ENCODE data around the gene CABP4. TPM values are rescaled to one million over a fixed set of nuclear protein-coding genes. Genes with fewer than 3 reads are reported as not detected.

The CABP4 gene
- polyA plus RNA-seq, 3 donors = 0.44 to 1.0 (median 0.64) TPM

DNA sequence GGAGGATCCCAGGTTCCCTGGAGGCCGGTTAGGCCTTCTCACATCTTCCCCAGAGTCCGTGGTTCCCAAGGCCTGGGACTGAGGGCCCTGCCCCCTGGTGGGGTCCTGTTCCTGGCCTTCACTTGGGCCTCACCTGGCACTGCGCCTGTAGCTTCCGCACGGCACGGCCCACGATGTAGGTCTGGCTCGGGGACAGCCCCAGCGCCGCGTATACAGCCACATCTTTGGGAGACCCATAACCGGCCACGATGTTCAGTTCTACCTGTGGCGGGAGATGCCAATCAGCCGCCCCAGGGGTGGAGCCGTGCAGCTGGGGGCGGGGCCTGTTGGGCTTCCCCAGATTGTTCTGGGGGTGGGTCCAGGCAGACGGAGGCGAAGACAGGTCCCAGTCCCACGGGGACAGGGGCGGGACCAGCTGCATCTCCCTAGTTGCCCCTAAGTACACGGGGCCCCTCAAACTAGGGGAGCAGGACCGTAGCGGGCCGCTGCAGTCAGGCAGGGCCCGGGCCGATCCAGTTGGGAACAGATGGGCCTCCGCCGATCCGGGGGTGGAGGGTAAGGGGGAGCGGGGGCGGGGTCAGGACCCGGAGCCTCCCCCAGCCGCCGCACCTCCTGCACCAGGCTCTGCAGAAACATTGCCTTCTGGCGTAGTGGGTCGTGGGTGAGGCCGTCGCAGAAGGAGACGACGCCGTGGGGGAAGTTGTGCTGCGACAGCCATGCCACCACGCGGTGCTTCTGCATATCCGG is 37.8 kb downstream of the CABP4 start:
- DNase-seq (ENCODE audit: low read depth in 3 of 3, low spot score in 2 of 3) = no peak

DNA sequence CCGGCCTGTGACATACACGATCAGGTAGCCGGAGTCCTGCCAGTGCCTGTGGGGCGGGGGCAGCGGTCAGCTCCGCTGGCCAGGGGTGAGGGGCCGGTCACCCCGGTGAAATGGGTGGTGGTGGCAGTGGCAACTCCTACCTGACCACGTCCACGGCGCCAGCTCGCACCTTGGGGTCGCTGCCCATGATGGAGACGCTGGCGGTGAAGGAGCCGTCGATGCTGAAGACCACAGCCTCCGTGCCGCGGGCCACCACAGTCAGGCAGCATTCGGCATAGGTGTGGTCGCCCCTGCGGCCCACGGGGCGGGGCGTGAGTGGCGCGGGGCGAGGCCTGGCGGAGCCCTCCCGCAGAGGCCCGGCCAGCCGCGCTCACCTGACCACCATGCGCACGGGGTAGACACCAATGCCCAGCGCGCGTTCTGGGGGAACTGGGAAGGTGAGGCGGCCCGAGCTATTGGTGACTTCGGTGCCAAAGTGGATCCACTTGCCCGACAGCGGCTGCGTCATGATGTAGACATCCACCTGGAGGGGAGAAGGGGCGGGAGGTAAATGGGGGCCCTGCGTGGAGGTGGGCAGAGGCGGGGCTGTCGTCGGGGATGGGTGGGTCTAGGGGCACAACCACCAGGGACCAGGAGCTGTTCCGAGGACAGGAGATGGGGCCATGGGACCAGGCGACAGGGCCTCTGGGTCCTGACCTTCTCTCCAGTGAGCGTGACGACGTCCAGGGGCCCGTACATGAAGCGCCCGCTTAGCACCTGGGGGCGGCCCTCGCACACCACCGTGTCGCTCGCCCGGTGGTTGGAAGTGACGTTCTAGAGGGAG is 38.6 kb downstream of the CABP4 start:
- no peak for DNase-seq (ENCODE audit: low read depth in 3 of 3, low spot score in 2 of 3)

DNA sequence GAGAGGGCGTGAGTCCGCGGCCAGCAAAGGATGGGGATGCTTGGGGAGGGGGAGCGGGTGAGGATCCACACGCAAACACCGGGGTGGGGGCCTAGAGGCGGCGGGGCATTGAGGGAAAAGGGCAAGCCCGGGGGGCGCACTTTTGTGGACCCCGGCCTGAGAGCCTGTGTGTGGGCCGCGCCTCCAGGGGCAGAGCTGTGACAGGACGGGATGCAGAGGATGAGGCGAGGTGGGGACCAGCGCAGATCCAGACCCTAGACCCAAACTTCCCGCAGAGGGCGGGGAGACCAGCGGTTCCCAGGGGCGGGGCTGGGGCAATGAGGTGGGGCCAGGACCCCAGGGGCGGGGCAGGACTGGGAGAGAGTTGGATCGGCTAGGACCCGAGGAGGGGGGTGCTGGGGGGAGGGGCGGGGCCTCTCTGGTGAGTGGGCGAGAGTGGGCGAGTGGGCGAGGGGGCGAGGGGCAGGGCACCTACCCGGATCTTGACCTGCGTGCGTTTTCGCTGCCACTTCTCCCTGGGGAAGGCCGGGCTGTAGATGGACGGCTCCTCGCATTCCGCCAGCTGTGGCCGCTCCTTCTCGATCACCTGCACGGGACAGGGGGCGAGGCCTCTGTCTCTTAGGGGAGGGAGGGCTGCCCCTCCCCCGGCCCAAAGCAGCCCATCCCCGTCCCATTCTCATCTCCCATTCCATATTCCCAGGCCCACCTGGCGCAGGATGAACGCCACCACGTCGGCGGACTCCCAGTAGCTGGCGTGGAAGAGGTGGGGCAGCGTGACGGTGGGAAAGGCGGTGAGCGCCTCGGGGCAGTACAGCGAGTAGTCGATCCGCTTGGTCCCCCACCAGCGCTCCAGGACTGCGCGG is 39.4 kb downstream of the CABP4 start:
- DNase-seq (ENCODE audit: low read depth in 3 of 3, low spot score in 2 of 3) = no peak

DNA sequence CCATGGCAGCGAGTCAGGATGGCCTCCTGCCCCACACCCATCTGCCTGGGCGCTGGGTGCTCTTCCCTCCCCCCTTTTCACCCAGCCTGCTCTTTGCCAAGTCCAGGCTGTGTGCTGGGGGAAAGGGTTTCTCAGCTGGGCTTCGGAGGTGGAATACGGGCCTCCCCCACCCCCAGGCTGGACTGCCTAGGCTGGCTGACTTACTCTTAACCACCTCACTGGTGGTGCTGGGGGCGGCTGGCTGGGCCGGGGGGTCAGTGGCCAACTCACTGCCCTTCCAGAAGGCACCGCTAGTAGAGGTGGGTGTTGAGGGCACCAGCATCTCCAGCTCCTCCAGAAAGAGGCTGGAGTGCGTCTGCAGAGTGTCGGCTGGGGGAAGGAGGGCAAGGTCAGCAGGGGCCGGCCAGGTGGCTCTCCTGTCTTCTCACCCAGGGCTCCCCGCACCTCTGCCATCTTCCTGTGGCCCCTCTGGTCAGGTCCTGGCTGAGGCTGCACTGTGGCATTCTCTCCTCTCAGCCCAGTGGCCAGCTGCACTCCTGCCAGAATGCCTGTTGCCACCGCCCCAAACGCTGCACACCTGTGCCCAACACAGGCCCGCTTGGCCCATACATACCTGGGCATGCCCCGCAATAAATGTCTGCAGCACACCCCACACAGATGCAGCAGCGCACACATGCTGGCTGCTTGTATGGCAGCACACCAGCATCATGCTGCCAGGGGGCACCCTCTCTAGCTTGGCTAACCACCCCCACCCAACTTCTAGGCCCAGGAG is 40.3 kb downstream of the CABP4 start:
- DNase-seq (ENCODE audit: low read depth in 3 of 3, low spot score in 2 of 3) = no peak

DNA sequence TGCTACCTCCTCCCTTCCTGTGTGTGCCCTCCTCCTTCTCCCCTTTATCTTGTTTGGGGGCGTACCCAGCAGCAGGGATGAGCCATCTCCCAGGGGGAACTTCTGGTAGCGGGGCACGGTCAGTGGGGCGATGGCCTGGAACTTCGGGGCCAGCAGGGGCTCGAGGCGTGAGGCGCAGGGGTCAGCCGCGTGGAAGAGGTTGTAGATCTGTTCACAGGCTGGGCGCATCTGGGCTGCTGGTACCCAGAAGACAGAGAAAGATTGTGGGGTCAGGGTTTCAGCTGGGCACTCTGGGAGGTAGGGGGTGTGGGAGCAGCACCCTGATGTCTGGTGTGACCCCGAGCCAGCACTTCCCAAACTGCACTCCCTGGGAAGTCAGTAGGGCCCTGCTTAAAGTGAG is 41.0 kb downstream of the CABP4 start:
- DNase-seq (ENCODE audit: low read depth in 3 of 3, low spot score in 2 of 3) = no peak

DNA sequence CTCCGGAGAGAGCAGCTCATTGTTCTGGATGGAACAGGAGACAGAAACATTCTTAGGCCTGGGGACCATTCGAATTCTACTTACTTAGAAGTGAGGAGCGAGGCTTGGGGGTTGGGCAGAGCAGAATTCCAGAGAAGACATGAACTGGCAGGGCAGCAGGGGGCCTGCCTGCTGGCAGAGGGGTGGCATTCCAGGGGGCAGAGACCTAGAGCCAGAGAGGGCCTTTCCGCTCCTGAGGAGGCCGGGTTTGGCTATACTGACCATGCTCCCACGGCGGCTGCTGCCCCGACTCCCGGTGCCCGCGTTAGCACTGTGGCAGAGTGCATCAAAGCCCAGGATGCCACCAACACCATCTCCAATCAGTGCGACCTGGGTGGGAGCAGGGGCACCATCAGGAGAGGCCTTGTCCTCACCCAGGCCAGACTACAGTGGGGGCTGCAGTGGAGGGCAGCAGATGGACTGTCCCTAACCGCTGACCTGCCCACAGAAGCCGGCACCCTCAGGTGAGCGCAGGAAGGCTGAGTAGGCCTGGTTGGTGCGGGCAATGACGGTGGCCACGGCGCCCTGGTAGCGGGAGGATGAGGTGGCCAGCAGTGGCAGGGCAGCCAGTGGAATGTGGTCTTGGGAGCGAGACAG is 42.6 kb downstream of the CABP4 start:
- DNase-seq (ENCODE audit: low read depth in 3 of 3, low spot score in 2 of 3) = no peak

DNA sequence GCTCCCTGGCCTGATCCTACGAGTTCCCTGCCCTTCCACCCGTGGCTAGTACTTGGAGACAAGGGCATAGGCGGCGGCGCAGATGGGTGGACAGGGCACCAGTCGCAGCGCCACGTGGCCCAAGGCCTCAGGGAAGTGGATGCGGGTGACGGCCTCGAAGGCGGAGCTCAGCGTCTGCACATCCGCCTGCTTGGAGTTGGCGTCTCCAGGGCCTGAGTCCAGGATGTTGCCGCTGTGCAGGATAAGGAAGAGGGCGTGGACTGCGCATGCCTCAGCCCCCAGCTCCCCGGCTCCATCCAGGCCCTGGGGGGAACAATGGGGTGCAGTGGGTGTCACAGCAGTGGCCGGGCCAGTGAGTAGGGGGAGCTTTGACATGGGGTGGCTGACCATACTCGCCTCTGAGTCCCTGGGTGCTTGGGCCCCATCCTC is 43.4 kb downstream of the CABP4 start:
- no peak for DNase-seq (ENCODE audit: low read depth in 3 of 3, low spot score in 2 of 3)

DNA sequence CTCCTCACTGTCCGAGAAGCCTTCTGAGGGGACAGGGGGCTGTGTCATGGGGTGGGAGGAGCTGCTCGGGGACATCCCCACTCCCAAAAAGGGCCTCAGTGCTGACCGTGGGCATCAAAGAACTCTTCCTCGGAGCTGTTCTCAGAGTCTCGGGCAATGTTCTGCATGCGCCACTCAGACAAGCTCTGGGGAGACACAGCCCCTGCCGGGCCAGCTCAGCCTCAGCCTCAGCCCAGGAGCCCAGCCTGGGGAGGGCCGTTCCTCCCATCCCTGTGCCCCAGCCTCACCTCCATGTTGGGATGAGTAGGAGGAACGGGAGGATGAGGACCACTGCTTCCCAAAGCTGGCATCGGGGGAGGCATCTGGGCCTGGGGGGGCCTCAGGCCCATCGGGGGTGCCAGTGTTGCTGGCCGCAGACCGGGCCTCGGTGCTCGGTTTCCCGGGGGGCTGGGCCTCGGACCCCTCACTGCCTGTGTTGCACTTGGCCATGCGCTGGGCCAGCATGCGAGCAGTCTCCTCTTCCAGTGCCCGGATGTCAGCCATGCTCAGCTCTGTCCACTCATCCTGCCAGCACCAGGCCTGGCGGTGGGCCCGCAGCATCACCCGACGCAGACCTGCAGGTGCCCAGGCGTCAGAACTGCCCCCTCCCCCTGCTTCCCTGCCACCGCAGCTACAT is 44.8 kb downstream of the CABP4 start:
- DNase-seq (ENCODE audit: low read depth in 3 of 3, low spot score in 2 of 3) = no peak

DNA sequence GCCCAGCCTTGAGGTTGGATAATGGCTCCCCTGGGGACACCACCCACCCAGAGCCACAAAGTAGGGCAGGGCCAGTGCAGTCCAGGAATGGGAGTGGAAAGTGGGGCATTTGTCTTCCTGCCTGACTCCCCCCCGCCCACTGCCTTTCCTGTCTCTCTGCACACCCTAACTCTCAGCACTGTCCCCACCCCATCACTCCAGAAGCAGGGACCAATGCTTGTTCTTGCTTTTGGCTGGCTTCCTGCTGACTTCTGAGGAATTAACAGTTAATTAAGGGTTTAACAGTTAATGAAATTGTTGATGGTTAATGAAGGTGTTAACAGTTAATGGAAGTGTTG is 45.3 kb downstream of the CABP4 start:
- no peak for DNase-seq (ENCODE audit: low read depth in 3 of 3, low spot score in 2 of 3)

DNA sequence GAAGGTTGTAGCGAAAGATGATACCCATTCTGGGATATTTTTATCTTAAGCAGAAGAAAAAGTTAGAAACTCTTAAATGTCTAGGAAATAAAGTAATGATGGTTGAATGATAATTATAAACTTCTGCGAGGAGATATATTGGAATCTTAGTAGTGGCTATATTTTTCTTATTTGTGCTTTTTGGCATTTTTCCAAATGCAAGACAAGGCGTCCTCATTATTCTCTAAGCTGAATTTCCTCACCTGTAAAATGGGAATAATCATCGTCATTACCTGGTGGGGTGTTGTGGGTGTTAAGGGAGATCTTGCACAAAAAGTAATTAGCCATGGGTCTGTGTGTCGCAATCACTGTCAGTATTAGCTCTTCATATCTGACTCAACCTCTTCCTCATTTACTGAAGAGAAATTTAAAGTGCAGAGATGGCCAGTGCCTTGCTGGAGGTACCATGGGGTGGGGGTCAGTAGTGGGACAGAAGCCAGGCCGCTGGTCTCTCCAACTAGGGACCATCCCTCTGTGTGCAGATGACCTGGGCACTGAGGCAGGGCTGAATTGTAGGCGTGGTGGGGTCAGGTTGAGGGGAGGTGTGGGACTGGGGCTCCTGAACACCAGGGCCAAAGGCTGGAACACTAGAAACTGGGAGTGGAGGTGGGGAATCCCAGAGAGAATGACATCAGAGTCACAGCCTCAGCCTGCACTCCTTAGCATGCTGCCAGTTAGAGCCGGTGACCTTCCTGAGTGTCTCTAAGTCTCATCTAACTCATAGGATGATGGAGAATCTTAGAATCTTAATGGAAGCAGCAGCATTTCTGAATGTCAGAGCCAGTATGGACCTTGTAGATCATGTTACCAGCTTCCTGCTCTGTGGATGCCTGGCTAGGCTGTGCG is 45.9 kb downstream of the CABP4 start:
- no peak for DNase-seq (ENCODE audit: low read depth in 3 of 3, low spot score in 2 of 3)

DNA sequence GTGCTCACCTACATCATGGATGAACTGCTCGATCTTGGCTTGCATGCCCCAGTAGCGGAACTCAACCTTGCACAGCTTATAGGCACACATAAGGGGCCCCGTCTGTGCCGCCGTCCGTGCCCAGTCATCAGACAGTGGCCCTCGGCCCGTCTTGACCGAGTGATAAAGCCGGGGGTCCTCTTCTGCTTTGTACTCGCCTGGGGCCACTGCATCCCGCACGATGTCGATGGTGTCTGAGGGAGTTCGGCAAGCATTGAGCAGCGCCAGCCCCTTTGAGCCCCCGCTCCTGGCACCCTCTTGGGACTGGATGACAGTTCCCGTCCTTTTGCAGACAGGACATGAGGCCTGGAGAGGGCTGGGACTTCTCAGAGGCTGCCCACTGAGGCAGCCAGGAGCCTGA is 46.7 kb downstream of the CABP4 start:
- no peak for DNase-seq (ENCODE audit: low read depth in 3 of 3, low spot score in 2 of 3)

DNA sequence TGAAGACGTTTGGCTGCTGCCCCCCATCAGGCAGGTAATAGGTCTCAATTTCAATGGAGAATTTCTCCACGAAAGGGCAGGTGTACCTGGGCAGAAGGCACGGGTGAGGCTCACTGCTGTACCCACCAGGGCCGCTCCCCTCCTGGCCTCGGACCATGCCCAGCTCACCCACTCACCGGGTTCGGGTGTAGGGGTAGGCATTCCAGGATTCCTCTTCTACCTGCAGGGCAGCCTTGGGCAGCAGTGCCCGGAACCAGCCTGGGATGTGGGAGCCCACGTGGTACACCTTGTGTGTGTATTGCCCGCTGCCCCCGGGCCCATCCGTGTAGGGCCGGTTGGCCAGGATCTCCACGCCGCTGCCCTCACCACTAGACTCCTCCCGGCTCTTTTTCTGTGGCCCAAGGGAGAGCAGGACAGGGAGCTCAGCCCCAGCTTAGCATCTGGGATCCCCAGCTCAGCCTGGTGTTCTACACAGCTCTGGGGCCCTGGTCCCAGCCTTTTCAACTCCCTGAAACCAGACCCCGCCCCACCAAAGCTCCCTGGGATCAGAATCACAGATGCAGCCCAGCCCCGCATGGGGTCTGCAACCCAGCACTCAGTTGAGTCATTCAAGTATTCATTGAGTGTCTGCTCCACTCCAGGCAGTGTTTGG is 47.3 kb downstream of the CABP4 start:
- DNase-seq (ENCODE audit: low read depth in 3 of 3, low spot score in 2 of 3) = no peak

DNA sequence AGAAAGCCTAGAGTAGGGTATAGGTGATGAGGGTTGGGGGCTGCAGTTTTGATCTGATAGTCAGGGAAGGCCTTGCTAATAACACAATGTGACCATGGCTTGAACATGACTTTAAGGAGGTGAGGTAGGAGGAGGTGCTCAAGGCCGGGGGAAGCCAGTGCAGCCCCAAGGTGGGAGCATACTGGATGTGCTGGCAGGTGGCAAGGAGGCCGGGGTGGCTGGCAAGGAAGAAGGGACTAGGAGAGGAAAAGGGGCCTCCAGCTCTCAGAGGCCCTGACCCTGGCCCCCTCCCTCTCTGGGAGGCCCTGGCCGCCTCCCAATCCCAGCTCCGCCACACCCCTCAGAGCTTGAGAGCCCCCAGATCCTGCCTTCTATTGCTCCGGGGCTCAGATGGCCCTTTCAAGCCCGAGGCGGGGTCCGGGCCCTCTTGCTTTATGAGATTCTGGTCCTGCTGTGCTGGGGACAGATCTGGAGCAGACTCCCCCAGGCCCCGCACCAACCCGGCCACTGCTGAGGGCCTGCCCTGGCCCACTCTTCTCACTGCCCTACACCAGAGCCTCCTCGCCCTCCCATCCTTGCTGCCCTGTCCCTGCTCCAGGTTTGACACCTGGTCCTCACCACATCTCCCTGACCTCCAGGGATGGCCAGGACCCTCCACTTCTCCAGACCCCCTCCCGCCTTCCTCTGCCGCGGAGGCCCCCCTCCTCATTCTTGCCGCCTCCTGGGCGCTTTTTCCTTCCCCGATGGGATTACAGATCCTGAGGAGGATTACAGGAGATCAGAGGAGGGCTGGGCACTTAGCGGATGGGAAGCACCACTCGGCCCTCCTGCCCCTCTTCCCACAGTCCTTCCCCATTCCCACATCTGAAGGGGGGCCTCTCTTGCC is 48.2 kb downstream of the CABP4 start:
- DNase-seq (ENCODE audit: low read depth in 3 of 3, low spot score in 2 of 3) = no peak

DNA sequence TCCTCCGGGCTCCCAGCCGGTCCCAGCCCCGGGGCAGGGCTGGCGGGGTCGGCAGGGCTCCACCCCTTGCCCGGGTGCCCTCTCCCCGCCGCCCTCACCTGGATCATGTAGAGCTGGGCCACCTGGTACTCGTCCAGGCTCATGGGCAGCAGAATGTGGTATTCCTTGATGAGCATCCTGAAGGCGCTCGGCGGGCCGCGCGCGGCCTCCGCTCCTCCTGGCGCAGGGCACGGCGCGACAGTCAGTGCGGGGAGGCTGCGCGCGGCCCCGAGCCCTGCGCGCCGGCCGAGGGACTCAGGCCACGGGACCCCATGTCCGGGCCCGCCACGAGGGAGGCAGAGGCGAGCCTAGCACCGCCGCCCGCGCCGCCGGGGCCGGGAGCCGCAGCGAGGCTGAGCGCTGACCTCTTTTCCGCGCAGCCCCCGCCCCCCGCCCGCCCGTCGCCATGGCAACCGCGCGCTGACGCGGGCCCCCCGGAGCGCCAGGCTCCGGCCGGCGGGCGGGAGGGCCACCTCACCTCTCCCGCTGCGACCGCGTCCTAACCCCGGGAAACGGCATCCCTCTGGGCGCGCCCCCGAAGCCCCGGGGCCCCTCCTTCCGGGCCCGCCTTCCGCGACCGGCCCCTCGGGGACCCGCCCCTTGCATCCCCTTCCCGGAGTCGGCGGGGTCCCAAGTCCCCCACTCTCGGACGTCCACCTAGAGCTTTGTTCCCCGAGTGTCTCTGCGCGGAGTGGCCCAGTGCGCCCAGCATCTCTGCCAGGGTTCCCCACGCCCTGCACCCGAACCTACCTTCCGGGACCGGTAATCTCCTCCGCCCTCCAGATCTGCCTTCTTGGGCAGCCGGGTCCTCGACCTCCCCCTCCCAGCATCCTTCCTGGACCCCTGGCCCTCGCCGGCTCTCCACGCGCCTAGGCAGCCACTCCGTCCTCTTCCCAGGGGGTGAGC is 49.1 kb downstream of the CABP4 start:
- no peak for DNase-seq (ENCODE audit: low read depth in 3 of 3, low spot score in 2 of 3)

DNA sequence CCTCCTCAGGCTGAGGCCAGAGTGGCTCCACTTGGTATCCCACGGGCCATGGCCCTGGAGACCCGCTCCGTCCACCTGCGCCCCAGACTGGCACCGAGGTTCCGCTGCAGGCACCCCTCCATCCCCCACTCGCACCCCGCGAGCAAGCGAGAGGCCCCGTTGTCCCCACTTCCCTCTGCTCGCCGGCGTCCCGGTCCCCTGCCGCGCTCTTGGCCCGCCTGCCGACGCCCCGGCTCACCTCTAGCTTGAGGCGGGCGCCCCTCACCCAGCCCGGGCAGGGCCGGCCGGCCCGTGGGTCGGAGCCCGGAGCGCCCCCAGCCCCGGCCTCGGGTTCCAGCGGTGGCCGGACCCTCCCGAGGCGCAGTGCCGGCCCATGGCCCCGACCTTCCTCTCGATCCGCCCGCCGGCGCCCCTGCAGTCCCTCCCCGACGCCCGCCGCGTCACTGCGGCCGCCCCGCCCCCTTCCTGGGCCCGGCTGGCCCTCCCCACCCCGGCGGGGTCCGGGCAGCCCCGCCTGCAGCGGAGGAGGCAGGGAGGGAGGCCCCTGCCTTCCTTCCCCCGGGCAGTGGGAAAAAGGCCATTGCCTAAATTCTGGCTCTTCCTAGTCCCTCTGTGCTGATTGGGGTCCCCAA is 49.9 kb downstream of the CABP4 start, which contains the start of gene PITPNM1:
Gene PITPNM1, minus strand, starts transcription at position 414 of the 632 bp plus-strand sequence. CDS start 1,183 bp downstream, outside the sequence.
- DNase-seq (ENCODE audit: low read depth in 3 of 3, low spot score in 2 of 3) = no peak
